CD14-positive monocyte (primary cell): ENCODE results near the gene PACC1. TPM values are rescaled to one million over a fixed set of nuclear protein-coding genes. Genes with fewer than 3 reads are reported as not detected.

Experiments
- DNase-seq, 3 donors: peaks; one replicate each; pipeline ENCODE4 v3.0.0-alpha.2; 2011 to 2022
- H2AFZ ChIP-seq: 2 replicates; pipeline ENCODE4 v1.6.0; 2012; ENCODE audit warnings: mild to moderate bottlenecking, low read depth, low read length, inconsistent platforms; ENCODE audit not compliant: insufficient read depth, poor library complexity, severe bottlenecking
- H3K27ac ChIP-seq, 2 donors: 1 replicate in 1 of 2; 2 replicates in 1 of 2; pipeline ENCODE4 v1.5.1; 2012 to 2013; ENCODE audit warnings: low read length in 2 of 2, control low read depth in 1 of 2, inconsistent platforms in 1 of 2, low read depth in 1 of 2, mild to moderate bottlenecking in 1 of 2
- H3K27me3 ChIP-seq, 2 donors: one replicate each; pipeline versions ENCODE4 v1.6.0 to v1.6.1; 2011 to 2013; ENCODE audit warnings: low read length in 2 of 2; ENCODE audit not compliant: control insufficient read depth in 2 of 2, insufficient read depth in 2 of 2
- H3K36me3 ChIP-seq, 2 donors: replicated peaks in 1 of 2; 1 replicate in 1 of 2; 2 replicates in 1 of 2; pipeline versions ENCODE4 v1.5.1 to v1.6.1; 2012 to 2013; ENCODE audit warnings: low read length in 2 of 2, control low read depth in 1 of 2, inconsistent platforms in 1 of 2, mild to moderate bottlenecking in 1 of 2; ENCODE audit not compliant: insufficient read depth in 2 of 2, control insufficient read depth in 1 of 2
- H3K4me1 ChIP-seq, 2 donors: 1 replicate in 1 of 2; 2 replicates in 1 of 2; pipeline versions ENCODE4 v1.5.1 to v1.6.1; 2012 to 2013; ENCODE audit warnings: low read length in 2 of 2, control low read depth in 1 of 2, inconsistent platforms in 1 of 2, mild to moderate bottlenecking in 1 of 2, moderate library complexity in 1 of 2; ENCODE audit not compliant: insufficient read depth in 2 of 2, control insufficient read depth in 1 of 2
- H3K4me2 ChIP-seq: replicated peaks from 2 replicates; pipeline ENCODE3; 2012; ENCODE audit warnings: low read length, moderate library complexity, mild to moderate bottlenecking; ENCODE audit not compliant: poor library complexity, severe bottlenecking; ENCODE audit errors: extremely low read depth
- H3K4me3 ChIP-seq, 3 experiments: fragments of 200-600 bp in 1 of 3; sonication (generic) in 1 of 3; replicated peaks in 1 of 3; 1 replicate in 2 of 3; 2 replicates in 1 of 3; pipeline ENCODE4 v1.5.1; 2011 to 2013; ENCODE audit warnings: low read length in 3 of 3, mild to moderate bottlenecking in 3 of 3, control low read depth in 2 of 3, low read depth in 2 of 3, inconsistent platforms in 1 of 3, moderate library complexity in 1 of 3
- H3K79me2 ChIP-seq: 2 replicates; pipeline ENCODE4 v1.6.0; 2012; ENCODE audit warnings: mild to moderate bottlenecking, control low read depth, inconsistent platforms, low read length, moderate library complexity; ENCODE audit not compliant: insufficient read depth
- H3K9ac ChIP-seq: 2 replicates; pipeline ENCODE4 v1.6.0; 2017; ENCODE audit warnings: low read length, mild to moderate bottlenecking; ENCODE audit not compliant: insufficient read depth, poor library complexity, severe bottlenecking
- H3K9me3 ChIP-seq, 2 donors: replicated peaks in 1 of 2; 1 replicate in 1 of 2; 2 replicates in 1 of 2; pipeline versions ENCODE4 v1.5.1 to v1.6.1; 2012 to 2013; ENCODE audit warnings: low read length in 2 of 2, control low read depth in 1 of 2; ENCODE audit not compliant: control insufficient read depth in 1 of 2, insufficient read depth in 1 of 2
- H4K20me1 ChIP-seq: 2 replicates; pipeline ENCODE4 v1.6.0; 2012; ENCODE audit warnings: mild to moderate bottlenecking, low read length, control low read depth, moderate library complexity; ENCODE audit not compliant: insufficient read depth
- H3K27ac Mint-ChIP-seq, 7 donors: one replicate each; pipeline ENCODE4 v1.8.0; 2020; ENCODE audit warnings: mild to moderate bottlenecking in 7 of 7, mixed read lengths in 7 of 7, moderate library complexity in 6 of 7, inconsistent platforms in 2 of 7
- H3K27me3 Mint-ChIP-seq, 3 donors: one replicate each; pipeline ENCODE4 v1.8.0; 2021 to 2022; ENCODE audit warnings: low read depth in 3 of 3, mild to moderate bottlenecking in 3 of 3, mixed read lengths in 3 of 3, moderate library complexity in 3 of 3, inconsistent platforms in 1 of 3
- H3K36me3 Mint-ChIP-seq, 2 donors: one replicate each; pipeline ENCODE4 v1.8.0; 2020; ENCODE audit warnings: mixed read lengths in 2 of 2, inconsistent platforms in 1 of 2, mild to moderate bottlenecking in 1 of 2
- H3K4me1 Mint-ChIP-seq: one replicate; pipeline ENCODE4 v1.8.0; 2020; ENCODE audit warnings: mild to moderate bottlenecking, mixed read lengths
- H3K4me3 Mint-ChIP-seq, 2 donors: one replicate each; pipeline ENCODE4 v1.8.0; 2020; ENCODE audit warnings: mild to moderate bottlenecking in 2 of 2, mixed read lengths in 2 of 2, moderate library complexity in 1 of 2
- H3K9me3 Mint-ChIP-seq, 7 donors: one replicate each; pipeline ENCODE4 v1.8.0; 2020 to 2022; ENCODE audit warnings: mixed read lengths in 7 of 7, mild to moderate bottlenecking in 6 of 7, moderate library complexity in 6 of 7, inconsistent platforms in 2 of 7
- CTCF ChIP-seq: fragments of 200-600 bp; IDR thresholded peaks from one replicate; pipeline ENCODE4 v1.8.0; 2022; ENCODE audit warnings: antibody characterized with exemption, mild to moderate bottlenecking
- WGBS: methylation state at CpG from one replicate; pipeline ENCODE4 v1.1.5; 2013; ENCODE audit warnings: missing lambda C conversion rate; ENCODE audit not compliant: insufficient coverage; 5-methylcytosine and 5-hydroxymethylcytosine counted together
- intact Hi-C, 2 donors: fragments of 100-400 bp; cut with micrococcal nuclease; formaldehyde crosslinking; loops; one replicate each; pipeline versions ENCODE4 v1.15.0 to v1.15.1; 2023
- polyA plus RNA-seq, 3 donors: library from polyadenylated mRNA; depleted of rRNA in 1 of 3; unstranded in 2 of 3; stranded (reverse) in 1 of 3; fragments of 300-500 nt in 2 of 3; fragments of >200 nt in 1 of 3; fragmentation: Illumina TruSeq in 2 of 3; gene quantifications; 1 replicate in 2 of 3; 2 replicates in 1 of 3; pipeline ENCODE4 v1.2.3, GENCODE V29; 2012 to 2021

Gene PACC1
- polyA plus RNA-seq, 3 donors: 14.0 to 16.6 (median 14.7) TPM

- H2AFZ ChIP-seq: no peak overlapping the region
- peaks cover 69 to 88% of the 10 kb centered on the region in 2 donors for H3K36me3 ChIP-seq
- peaks cover 3% of the 10 kb centered on the region for H3K79me2 ChIP-seq
- H3K9me3 Mint-ChIP-seq: peaks cover 0 to 5% (median 0%) of the 10 kb centered on the region in 7 donors
- H3K4me3 Mint-ChIP-seq: no peak overlapping the region
- DNase-seq: no peak
- no peaks in the 10 kb centered on the region for H3K4me1 ChIP-seq
- TF ChIP-seq CTCF: no peak
- intact Hi-C loops: loop anchor here (5.0 kb wide), 3 partner anchors 90 to 305 kb away; no protein-coding TSS in a partner anchor
- no peak overlapping the region for H3K4me3 ChIP-seq
- H3K9ac ChIP-seq: no peak overlapping the region
- no CpG with 5 or more reads among the region's 5 CpGs for WGBS
- peaks cover 46% of the 10 kb centered on the region for H4K20me1 ChIP-seq
- H3K4me2 ChIP-seq: no peak overlapping the region
- H3K27me3 Mint-ChIP-seq: no peaks in the 10 kb centered on the region
- peak overlapping the region in 1 of 2 donors; percentile 60 for H3K27ac ChIP-seq
- no peaks in the 10 kb centered on the region for H3K27me3 ChIP-seq
- peak overlapping the region in 3 of 7 donors; percentile 58 to 74 (median 63) for H3K27ac Mint-ChIP-seq
- peaks cover 63 to 84% of the 10 kb centered on the region in 2 donors for H3K36me3 Mint-ChIP-seq
- no peaks in the 10 kb centered on the region for H3K9me3 ChIP-seq
- H3K4me1 Mint-ChIP-seq: no peaks in the 10 kb centered on the region
Observed at GRCh38 chr1:212366901-212367300, 47.8 kb downstream of the PACC1 start.

- Histone ChIP-seq H2AFZ (no peak overlapping the region), H3K4me2 (no peak overlapping the region), H3K9me3 (no peaks in the 10 kb centered on the region), H4K20me1 (peaks cover 47% of the 10 kb centered on the region), H3K4me1 (no peaks in the 10 kb centered on the region), H3K4me3 (no peak overlapping the region), H3K36me3 (peaks cover 79 to 88% of the 10 kb centered on the region in 2 donors), H3K9ac (no peak overlapping the region), H3K27me3 (no peaks in the 10 kb centered on the region), H3K79me2 (peaks cover 3% of the 10 kb centered on the region), H3K27ac (no peak overlapping the region)
- H3K4me1 Mint-ChIP-seq: no peaks in the 10 kb centered on the region
- WGBS: 81% methylated on average over 3 of the region's 7 CpGs
- intact Hi-C loops: loop anchor here (5.0 kb wide), 3 partner anchors 92 to 303 kb away; no protein-coding TSS in a partner anchor
- no peak overlapping the region for H3K4me3 Mint-ChIP-seq
- H3K36me3 Mint-ChIP-seq: peaks cover 65 to 83% of the 10 kb centered on the region in 2 donors
- TF ChIP-seq CTCF: no peak
- no peaks in the 10 kb centered on the region for H3K27me3 Mint-ChIP-seq
- H3K9me3 Mint-ChIP-seq: peaks cover 0 to 5% (median 0%) of the 10 kb centered on the region in 7 donors
- peak overlapping the region in 4 of 7 donors; percentile 27 to 84 (median 62) for H3K27ac Mint-ChIP-seq
- DNase-seq: no peak
Observed at GRCh38 chr1:212364985-212365384, 49.7 kb downstream of the PACC1 start.
